Measurements from ENCODE around the gene TMEFF2.

The TMEFF2 gene

DNA sequence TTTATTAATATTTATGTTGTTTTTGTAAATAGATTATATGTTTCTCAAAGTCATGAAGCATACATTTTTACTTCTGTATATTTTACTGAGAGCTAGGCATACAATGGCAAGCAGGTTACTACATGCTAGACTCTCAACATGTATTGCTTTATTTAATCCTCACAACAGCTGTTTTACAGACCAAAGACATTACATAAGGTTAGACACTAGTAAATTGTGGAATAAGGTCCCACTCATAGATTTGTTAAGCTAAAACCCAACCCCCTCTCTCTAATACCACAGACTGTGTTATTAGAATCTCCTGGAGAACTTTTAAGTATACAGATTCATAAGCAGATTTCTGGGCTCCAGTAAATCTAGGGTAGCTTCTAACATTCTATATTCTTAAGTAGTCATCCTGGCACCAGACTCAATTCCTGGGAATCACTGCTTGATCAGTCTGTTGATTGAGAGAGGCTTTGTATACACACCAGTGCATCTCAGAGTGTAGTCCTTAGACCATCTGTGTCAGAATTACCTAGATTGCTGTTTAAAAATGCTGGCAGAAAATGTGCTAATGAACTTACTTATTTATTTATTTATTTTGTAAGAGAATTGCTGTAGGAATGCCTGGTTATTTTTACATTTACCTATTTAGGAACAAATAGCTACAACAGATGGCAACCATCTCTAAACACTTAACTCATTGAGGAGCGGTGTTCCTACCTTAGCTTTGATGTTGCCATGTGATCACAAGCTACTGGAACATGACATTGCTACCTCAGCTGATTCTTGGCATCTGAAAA, 194.3 kb downstream of the TMEFF2 start:
- TF ChIP-seq, protein P1, sequence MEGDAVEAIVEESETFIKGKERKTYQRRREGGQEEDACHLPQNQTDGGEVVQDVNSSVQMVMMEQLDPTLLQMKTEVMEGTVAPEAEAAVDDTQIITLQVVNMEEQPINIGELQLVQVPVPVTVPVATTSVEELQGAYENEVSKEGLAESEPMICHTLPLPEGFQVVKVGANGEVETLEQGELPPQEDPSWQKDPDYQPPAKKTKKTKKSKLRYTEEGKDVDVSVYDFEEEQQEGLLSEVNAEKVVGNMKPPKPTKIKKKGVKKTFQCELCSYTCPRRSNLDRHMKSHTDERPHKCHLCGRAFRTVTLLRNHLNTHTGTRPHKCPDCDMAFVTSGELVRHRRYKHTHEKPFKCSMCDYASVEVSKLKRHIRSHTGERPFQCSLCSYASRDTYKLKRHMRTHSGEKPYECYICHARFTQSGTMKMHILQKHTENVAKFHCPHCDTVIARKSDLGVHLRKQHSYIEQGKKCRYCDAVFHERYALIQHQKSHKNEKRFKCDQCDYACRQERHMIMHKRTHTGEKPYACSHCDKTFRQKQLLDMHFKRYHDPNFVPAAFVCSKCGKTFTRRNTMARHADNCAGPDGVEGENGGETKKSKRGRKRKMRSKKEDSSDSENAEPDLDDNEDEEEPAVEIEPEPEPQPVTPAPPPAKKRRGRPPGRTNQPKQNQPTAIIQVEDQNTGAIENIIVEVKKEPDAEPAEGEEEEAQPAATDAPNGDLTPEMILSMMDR (IDR thresholded peaks at IDR 0.05; ENCODE audit: insufficient read depth, missing control alignments), result no peak
- DNase-seq (ENCODE audit: insufficient read length, low spot score) (no peak), FAIRE-seq (peak; percentile 87)

DNA sequence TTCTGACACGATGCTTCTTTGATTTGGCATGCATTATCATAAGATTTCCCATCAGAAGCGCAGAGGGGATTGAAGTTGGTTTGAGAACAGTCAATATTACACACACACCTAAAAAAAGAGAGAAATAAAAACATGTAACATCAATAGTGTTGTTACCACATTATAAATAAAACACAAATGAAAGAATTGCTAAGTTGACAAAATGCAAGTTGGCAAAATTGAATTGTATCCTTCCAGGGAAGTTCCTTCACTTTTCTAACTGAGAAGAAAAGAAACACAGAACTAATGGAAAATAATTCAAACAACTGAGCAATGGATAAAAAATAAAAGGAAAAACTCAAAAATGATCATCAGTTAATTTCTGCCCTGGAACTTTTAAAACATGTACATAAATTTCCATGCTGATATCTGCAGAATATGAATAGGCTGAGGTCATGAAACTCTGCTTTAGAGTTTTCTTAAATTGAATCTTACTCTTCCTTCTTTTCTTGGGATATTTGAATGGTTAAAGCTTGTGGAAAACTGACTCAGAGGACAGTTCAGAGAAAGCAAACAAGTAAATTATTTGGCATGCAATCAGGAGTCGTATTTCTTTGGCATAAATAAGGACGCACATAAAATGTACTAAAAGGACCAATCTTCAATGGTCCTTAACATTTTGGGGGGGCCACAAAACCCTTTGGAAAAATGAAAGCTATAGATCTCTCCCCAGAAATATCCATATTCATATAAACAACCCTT, 195.5 kb downstream of the TMEFF2 start:
- TF ChIP-seq, protein P1 (IDR thresholded peaks at IDR 0.05; ENCODE audit: insufficient read depth, missing control alignments), result no peak
- DNase-seq (ENCODE audit: insufficient read length, low spot score) (no peak), FAIRE-seq (no peak)

DNA sequence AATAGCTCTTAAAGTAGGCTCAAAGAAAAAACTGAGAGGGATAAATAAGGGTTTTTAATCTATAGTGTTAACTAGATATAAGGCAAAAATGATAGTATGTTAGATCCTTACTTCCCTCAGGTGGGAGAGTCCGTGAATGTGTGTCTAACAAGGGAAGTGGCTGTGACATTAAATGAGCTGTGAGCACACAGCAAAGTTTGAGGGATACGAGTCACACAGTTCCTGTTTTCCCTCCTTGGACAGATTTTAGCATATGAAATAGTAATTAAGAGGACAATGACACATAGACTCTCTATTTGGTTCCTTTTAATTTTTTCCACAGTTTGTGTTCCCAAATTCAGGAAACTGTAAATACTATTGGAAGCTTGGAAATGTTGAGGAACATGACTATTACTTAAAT, 199.4 kb downstream of the TMEFF2 start:
- no peak for DNase-seq (ENCODE audit: insufficient read length, low spot score)
- peak; percentile 58 for FAIRE-seq
- TF ChIP-seq, protein P1 (IDR thresholded peaks at IDR 0.05; ENCODE audit: insufficient read depth, missing control alignments), result no peak

DNA sequence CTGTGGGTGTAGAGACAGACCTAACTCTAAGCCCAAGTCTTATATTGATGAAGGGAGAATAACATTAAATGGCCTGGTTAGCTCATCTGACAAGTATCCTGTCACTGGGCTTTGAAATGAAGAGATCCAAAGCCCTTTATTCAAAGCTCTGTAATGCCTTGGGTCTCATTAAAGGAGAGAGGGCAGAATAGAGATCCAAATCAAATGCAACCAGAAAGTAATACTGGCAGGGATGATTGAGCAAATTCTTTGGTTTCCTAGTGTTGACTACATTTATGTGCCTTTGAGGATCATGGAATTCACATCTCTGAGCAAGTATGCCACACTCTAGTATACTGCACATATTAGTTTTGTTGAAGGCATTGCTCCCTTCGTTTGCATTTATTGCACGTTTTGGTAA, 200.0 kb downstream of the TMEFF2 start:
- FAIRE-seq, result peak; percentile 35
- TF ChIP-seq, protein P1 (IDR thresholded peaks at IDR 0.05; ENCODE audit: insufficient read depth, missing control alignments), result no peak
- no peak for DNase-seq (ENCODE audit: insufficient read length, low spot score)

DNA sequence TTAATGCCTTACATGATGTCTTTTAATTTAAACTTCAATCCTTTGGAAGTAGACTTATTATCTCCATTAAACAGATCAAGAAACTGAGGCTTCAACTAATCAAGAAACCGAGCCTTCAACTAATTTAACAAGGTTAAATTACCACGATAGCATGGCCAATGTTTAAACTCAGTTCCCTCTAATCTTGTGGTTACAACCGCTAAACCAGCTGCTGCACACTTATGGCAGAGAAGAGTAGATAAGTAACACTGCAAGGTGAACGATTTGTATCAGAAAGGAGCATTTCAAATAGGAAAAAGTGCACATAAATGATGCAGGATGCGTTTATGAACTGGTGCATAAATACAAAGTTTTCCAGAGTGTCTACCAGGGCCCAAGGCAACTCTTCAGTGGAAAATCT, 203.3 kb downstream of the TMEFF2 start:
- TF ChIP-seq, protein P1 (IDR thresholded peaks at IDR 0.05; ENCODE audit: insufficient read depth, missing control alignments), result no peak
- FAIRE-seq (peak; percentile 21), DNase-seq (ENCODE audit: insufficient read length, low spot score) (no peak)

DNA sequence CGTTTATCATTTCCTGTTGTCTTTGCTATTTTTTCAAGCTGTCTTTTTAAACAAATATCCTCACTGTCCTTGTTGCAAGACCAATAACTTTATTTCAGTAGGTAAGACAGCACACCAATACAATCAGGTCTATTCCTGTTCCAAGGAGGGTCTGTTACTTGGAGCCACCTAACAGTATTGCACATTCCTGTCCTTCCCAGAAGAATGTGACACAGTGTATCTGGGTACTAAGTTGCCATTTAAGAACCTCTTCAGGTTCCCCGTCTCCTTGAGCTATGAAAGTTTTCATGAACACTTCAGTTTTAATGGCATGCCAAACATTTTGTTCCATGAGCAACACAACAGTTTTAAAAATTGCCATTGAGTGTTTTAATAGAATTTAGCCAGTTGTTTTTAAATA, 209.0 kb downstream of the TMEFF2 start:
- TF ChIP-seq, protein P1 (IDR thresholded peaks at IDR 0.05; ENCODE audit: insufficient read depth, missing control alignments), result no peak
- FAIRE-seq (peak; percentile 41), DNase-seq (ENCODE audit: insufficient read length, low spot score) (no peak)

DNA sequence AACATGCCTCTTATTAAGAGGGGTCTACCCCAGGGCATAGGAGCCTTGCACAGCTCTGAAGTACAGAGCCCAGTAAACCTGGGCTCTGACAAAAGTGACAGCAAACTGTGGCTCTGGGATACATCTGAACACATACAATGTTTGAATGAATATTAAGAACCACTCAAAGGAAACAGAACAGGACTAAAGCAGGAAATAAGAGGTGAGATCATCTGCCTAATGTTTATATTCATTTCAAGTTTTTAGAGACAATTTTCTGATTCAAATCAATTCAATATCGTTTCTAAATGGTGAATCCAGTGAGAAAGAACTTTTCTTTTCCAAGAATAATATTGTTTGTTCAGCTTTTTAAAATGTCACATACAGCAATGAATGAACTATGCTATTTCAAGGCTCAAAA, 211.1 kb downstream of the TMEFF2 start:
- TF ChIP-seq, protein P1 (IDR thresholded peaks at IDR 0.05; ENCODE audit: insufficient read depth, missing control alignments), result no peak
- no peak for FAIRE-seq
- no peak for DNase-seq (ENCODE audit: insufficient read length, low spot score)
